Cerebellar nuclear complex (tissue), 1 donor: ENCODE results near the gene ETS1.

Source experiments
- DNase-seq, 2 experiments: peaks; one replicate each; lab custom pipeline; 2025; lab: John Stamatoyannopoulos, UW

The ETS1 gene

GRCh38 chr11:128424851-128425285, 162.5 kb downstream of the ETS1 start:
- no peak for DNase-seq

GRCh38 chr11:128424271-128424711, 163.1 kb downstream of the ETS1 start:
- DNase-seq: no peak

- DNase-seq: no peak
These were observed 164.6 kb downstream of the ETS1 start for GRCh38 chr11:128422576-128423370.

- no peak for DNase-seq
These were observed 165.6 kb downstream of the ETS1 start for GRCh38 chr11:128421577-128422330.

GRCh38 chr11:128420951-128421350, 166.4 kb downstream of the ETS1 start:
- no peak for DNase-seq

- DNase-seq: no peak
These were observed 167.1 kb downstream of the ETS1 start for GRCh38 chr11:128420265-128420664.

- DNase-seq: no peak
These were observed 168.2 kb downstream of the ETS1 start for GRCh38 chr11:128419012-128419767.

- no peak for DNase-seq
These were observed 169.6 kb downstream of the ETS1 start for GRCh38 chr11:128417607-128418324.

GRCh38 chr11:128416976-128417375, 170.4 kb downstream of the ETS1 start:
- no peak for DNase-seq

GRCh38 chr11:128415539-128415938, 171.8 kb downstream of the ETS1 start:
- no peak for DNase-seq

- DNase-seq: no peak
These were observed 174.2 kb downstream of the ETS1 start for GRCh38 chr11:128412847-128413791.

- DNase-seq: no peak
These were observed 175.5 kb downstream of the ETS1 start for GRCh38 chr11:128411812-128412211.

GRCh38 chr11:128411150-128411549, 176.2 kb downstream of the ETS1 start:
- DNase-seq: no peak

GRCh38 chr11:128409476-128409875, 177.9 kb downstream of the ETS1 start:
- no peak for DNase-seq
